Measurements from ENCODE around the gene ERVK3-1. TPM values are rescaled to one million over a fixed set of nuclear protein-coding genes. Genes with fewer than 3 reads are reported as not detected.

Gene ERVK3-1
- total and polyA plus RNA-seq, 3 donors from 2014 or later, result 34.0 to 58.5 (median 48.9) TPM

GRCh38 chr19:58328999-58329398 lies 23.8 kb downstream of the ERVK3-1 start:
- Histone ChIP-seq H3K27ac (no peak overlapping the region), H3K4me1 (peaks cover 15% of the 10 kb centered on the region), H3K36me3 (ENCODE audit: low read depth, missing control alignments) (no peaks in the 10 kb centered on the region), H3K9me3 (no peaks in the 10 kb centered on the region), H3K27me3 (no peaks in the 10 kb centered on the region), H3K4me3 (no peak overlapping the region)
- no peak for DNase-seq
- WGBS, 2 donors, result 65 to 72% methylated on average over 10 of the region's 10 CpGs
- TF ChIP-seq CTCF (IDR thresholded peaks at IDR 0.05) (no peak), POLR2A (IDR thresholded peaks at IDR 0.05) (no peak)
- intact Hi-C loops (cut with DNase I; ENCODE audit: low total_unique reads), result no loop called here

GRCh38 chr19:58330458-58330857 lies 25.3 kb downstream of the ERVK3-1 start:
- H3K36me3 ChIP-seq (ENCODE audit: low read depth, missing control alignments), result no peaks in the 10 kb centered on the region
- no peak overlapping the region for H3K4me3 ChIP-seq
- TF ChIP-seq CTCF (IDR thresholded peaks at IDR 0.05), result no peak
- no peak for TF ChIP-seq POLR2A (IDR thresholded peaks at IDR 0.05)
- H3K27ac ChIP-seq, result no peak overlapping the region
- no peak for DNase-seq
- H3K9me3 ChIP-seq, result no peaks in the 10 kb centered on the region
- WGBS, 2 donors, result 78 to 87% methylated on average over 4 of the region's 4 CpGs
- H3K4me1 ChIP-seq, result peaks cover 15% of the 10 kb centered on the region
- no peaks in the 10 kb centered on the region for H3K27me3 ChIP-seq
- intact Hi-C loops (cut with DNase I; ENCODE audit: low total_unique reads), result no loop called here

- Histone ChIP-seq H3K9me3 (no peaks in the 10 kb centered on the region), H3K4me1 (peaks cover 6% of the 10 kb centered on the region), H3K36me3 (ENCODE audit: low read depth, missing control alignments) (no peaks in the 10 kb centered on the region), H3K4me3 (no peak overlapping the region), H3K27me3 (no peaks in the 10 kb centered on the region), H3K27ac (no peak overlapping the region)
- DNase-seq, result no peak
- TF ChIP-seq CTCF (IDR thresholded peaks at IDR 0.05) (no peak), POLR2A (IDR thresholded peaks at IDR 0.05) (no peak)
- intact Hi-C loops (cut with DNase I; ENCODE audit: low total_unique reads), result no loop called here
- 90 to 92% methylated on average over 1 of the region's 1 CpG for WGBS, 2 donors
Observed at GRCh38 chr19:58332697-58333096, 27.5 kb downstream of the ERVK3-1 start.

GRCh38 chr19:58334691-58335249 lies 29.6 kb downstream of the ERVK3-1 start:
- Histone ChIP-seq H3K4me3 (no peak overlapping the region), H3K4me1 (no peaks in the 10 kb centered on the region), H3K9me3 (no peaks in the 10 kb centered on the region), H3K27ac (no peak overlapping the region), H3K27me3 (no peaks in the 10 kb centered on the region), H3K36me3 (ENCODE audit: low read depth, missing control alignments) (no peaks in the 10 kb centered on the region)
- intact Hi-C loops (cut with DNase I; ENCODE audit: low total_unique reads), result no loop called here
- 59 to 84% methylated on average over 15 to 19 of the region's 19 CpGs for WGBS, 2 donors
- TF ChIP-seq CTCF (IDR thresholded peaks at IDR 0.05) (no peak), POLR2A (IDR thresholded peaks at IDR 0.05) (no peak)
- DNase-seq, result no peak

- intact Hi-C loops (cut with DNase I; ENCODE audit: low total_unique reads), result no loop called here
- no peak overlapping the region for H3K4me3 ChIP-seq
- WGBS, 2 donors, result 76 to 90% methylated on average over 2 to 3 of the region's 3 CpGs
- no peaks in the 10 kb centered on the region for H3K9me3 ChIP-seq
- H3K27me3 ChIP-seq, result no peaks in the 10 kb centered on the region
- H3K4me1 ChIP-seq, result no peaks in the 10 kb centered on the region
- no peak for TF ChIP-seq CTCF (IDR thresholded peaks at IDR 0.05)
- no peak for TF ChIP-seq POLR2A (IDR thresholded peaks at IDR 0.05)
- DNase-seq, result no peak
- no peak overlapping the region for H3K27ac ChIP-seq
- no peaks in the 10 kb centered on the region for H3K36me3 ChIP-seq (ENCODE audit: low read depth, missing control alignments)
Observed at GRCh38 chr19:58335630-58336029, 30.5 kb downstream of the ERVK3-1 start.

All from testis (tissue), 3 donors.